GM23338 (cell line): ENCODE measurements around the gene PTPRE. TPM values are rescaled to one million over a fixed set of nuclear protein-coding genes. Genes with fewer than 3 reads are reported as not detected.
A peak's percentile ranks its signal among the peaks of the same experiment; 100 is the strongest.

Experiments
- ATAC-seq: fragments of 200-7000 bp; cut with Tn5 transposase; 3 replicates; pipeline ENCODE4 v1.9.1; 2020
- DNase-seq: peaks from one replicate; pipeline ENCODE4 v3.0.0-alpha.2; 2015; ENCODE audit warnings: low spot score
- H2AFZ ChIP-seq: fragments of 200-600 bp; sonication (generic); 2 replicates; pipeline ENCODE4 v1.8.0; 2016; ENCODE audit warnings: antibody characterized with exemption, mild to moderate bottlenecking, moderate library complexity
- H3F3A ChIP-seq: fragments of 200-600 bp; sonication (generic); replicated peaks from 2 replicates; pipeline ENCODE4 v1.8.0; 2017; ENCODE audit warnings: antibody characterized with exemption, mixed run types, low read depth
- H3K27ac ChIP-seq: fragments of 200-600 bp; sonication (generic); 2 replicates; pipeline ENCODE4 v1.6.1; 2016; ENCODE audit warnings: low read depth
- H3K27me3 ChIP-seq: fragments of 200-600 bp; sonication (generic); 2 replicates; pipeline ENCODE4 v1.8.0; 2016; ENCODE audit warnings: mild to moderate bottlenecking, mixed run types, moderate library complexity; ENCODE audit not compliant: insufficient read depth
- H3K36me3 ChIP-seq: fragments of 200-600 bp; sonication (generic); 2 replicates; pipeline ENCODE4 v1.8.0; 2016; ENCODE audit warnings: mild to moderate bottlenecking; ENCODE audit not compliant: insufficient read depth
- H3K4me1 ChIP-seq: fragments of 200-600 bp; sonication (generic); 2 replicates; pipeline ENCODE4 v1.8.0; 2016; ENCODE audit warnings: mild to moderate bottlenecking, moderate library complexity; ENCODE audit not compliant: insufficient read depth
- H3K4me2 ChIP-seq: fragments of 200-600 bp; sonication (generic); 2 replicates; pipeline ENCODE4 v1.7.1; 2017; ENCODE audit warnings: mixed run types
- H3K4me3 ChIP-seq: fragments of 200-600 bp; sonication (generic); 2 replicates; pipeline ENCODE4 v1.6.1; 2016; ENCODE audit warnings: mixed run types
- H3K79me2 ChIP-seq: fragments of 200-600 bp; sonication (generic); replicated peaks from 2 replicates; pipeline ENCODE4 v1.8.0; 2017; ENCODE audit warnings: mild to moderate bottlenecking; ENCODE audit not compliant: insufficient read depth
- H3K9me2 ChIP-seq: fragments of 200-600 bp; sonication (generic); 2 replicates; pipeline ENCODE4 v1.8.0; 2017; ENCODE audit not compliant: insufficient read depth
- H4K20me1 ChIP-seq: fragments of 200-600 bp; sonication (generic); replicated peaks from 2 replicates; pipeline ENCODE4 v1.8.0; 2017; ENCODE audit warnings: mild to moderate bottlenecking; ENCODE audit not compliant: insufficient read depth
- H3K27ac Mint-ChIP-seq: 2 replicates; pipeline ENCODE4 v1.8.0; 2020; ENCODE audit warnings: inconsistent platforms, mild to moderate bottlenecking, moderate library complexity, mixed read lengths
- H3K27me3 Mint-ChIP-seq: 3 replicates; pipeline ENCODE4 v1.8.0; 2022; ENCODE audit warnings: low read depth, mild to moderate bottlenecking, moderate library complexity, mixed read lengths, inconsistent platforms; ENCODE audit not compliant: insufficient read depth, poor library complexity
- H3K36me3 Mint-ChIP-seq: 3 replicates; pipeline ENCODE4 v1.8.0; 2021; ENCODE audit warnings: low read depth, mild to moderate bottlenecking, inconsistent platforms, moderate library complexity, mixed read lengths
- H3K4me1 Mint-ChIP-seq: 3 replicates; pipeline ENCODE4 v1.8.0; 2020; ENCODE audit warnings: mild to moderate bottlenecking, inconsistent platforms, mixed read lengths
- H3K4me3 Mint-ChIP-seq: 3 replicates; pipeline ENCODE4 v1.8.0; 2021; ENCODE audit warnings: moderate library complexity, mild to moderate bottlenecking, inconsistent platforms, mixed read lengths
- H3K9me3 Mint-ChIP-seq: 3 replicates; pipeline ENCODE4 v1.8.0; 2020; ENCODE audit warnings: moderate library complexity, mild to moderate bottlenecking, inconsistent platforms, mixed read lengths
- CTCF ChIP-seq, 2 experiments: fragments of 200-600 bp in 1 of 2; sonication (generic) in 1 of 2; conservative IDR thresholded peaks; 2 replicates each; pipeline versions ENCODE4 v1.5.1 to v1.6.1; 2016 to 2017; ENCODE audit warnings: antibody characterized with exemption in 2 of 2, low read depth in 2 of 2, mild to moderate bottlenecking in 2 of 2, moderate library complexity in 1 of 2
- EZH2phosphoT487 ChIP-seq: fragments of 200-600 bp; sonication (generic); IDR thresholded peaks from one replicate; pipeline ENCODE4 v1.8.1; 2018; ENCODE audit warnings: antibody characterized with exemption; ENCODE audit not compliant: unreplicated experiment
- JUNB ChIP-seq: IDR thresholded peaks from one replicate; pipeline ENCODE4 v1.6.1; 2016; ENCODE audit warnings: antibody characterized with exemption; ENCODE audit not compliant: unreplicated experiment
- NANOG ChIP-seq: IDR thresholded peaks from 2 replicates; pipeline ENCODE4 v1.6.1; 2016; ENCODE audit warnings: antibody characterized with exemption, borderline replicate concordance
- POLR2AphosphoS5 ChIP-seq: IDR thresholded peaks from 2 replicates; pipeline ENCODE4 v1.6.1; 2016; ENCODE audit warnings: antibody characterized with exemption, low read depth
- ZNF114 ChIP-seq: fragments of 250-450 bp; sonication (Bioruptor Pico); IDR thresholded peaks from 2 replicates; pipeline ENCODE4 v1.5.0; 2020; ENCODE audit warnings: mild to moderate bottlenecking, moderate library complexity
- ZNF462 ChIP-seq: fragments of 250-450 bp; sonication (Bioruptor Pico); IDR thresholded peaks from 2 replicates; pipeline ENCODE4 v1.5.0; 2020; ENCODE audit warnings: mild to moderate bottlenecking, moderate library complexity
- polyA plus RNA-seq: library from polyadenylated mRNA; unstranded; fragments of >200 nt; fragmentation: Nextera tagmentation; extraction: Ambion mirVana; gene quantifications from 2 replicates; pipeline ENCODE4 v1.2.1, GENCODE V29; 2016
- total RNA-seq: library from RNA; depleted of rRNA; stranded (reverse); fragments of >200 nt; shearing (Covaris generic); gene quantifications from 2 replicates; pipeline ENCODE4 v1.2.3, GENCODE V29; 2014

Gene PTPRE
- total and polyA plus RNA-seq, 2 experiments from 2014 or later = 0.34 to 0.42 TPM

GRCh38 chr10:128059266-128059981 lies 152.5 kb downstream of the PTPRE start:
- Histone ChIP-seq H4K20me1 (no peaks in the 10 kb centered on the region), H3K79me2 (no peaks in the 10 kb centered on the region), H3K4me2 (no peak overlapping the region), H3F3A (no peaks in the 10 kb centered on the region), H3K4me1 (peaks cover 15% of the 10 kb centered on the region), H3K27ac (no peak overlapping the region), H2AFZ (no peak overlapping the region), H3K36me3 (no peaks in the 10 kb centered on the region), H3K9me2 (no peaks in the 10 kb centered on the region), H3K27me3 (no peaks in the 10 kb centered on the region), H3K4me3 (no peak overlapping the region)
- Mint-ChIP-seq H3K9me3 (no peaks in the 10 kb centered on the region), H3K36me3 (no peaks in the 10 kb centered on the region), H3K4me1 (peaks cover 25% of the 10 kb centered on the region), H3K4me3 (no peak overlapping the region), H3K27me3 (peaks cover 12% of the 10 kb centered on the region), H3K27ac (0 out of 2 replicates have a peak overlapping the region, but pooled peaks have one; percentile 4)
- ATAC-seq (no peak), DNase-seq (no peak)
- TF ChIP-seq NANOG = no peak

- H3K27me3 ChIP-seq = no peaks in the 10 kb centered on the region
- peaks cover 15% of the 10 kb centered on the region for H3K4me1 ChIP-seq
- H3K4me2 ChIP-seq = no peak overlapping the region
- Mint-ChIP-seq H3K4me1 (peaks cover 28% of the 10 kb centered on the region), H3K4me3 (no peak overlapping the region), H3K9me3 (no peaks in the 10 kb centered on the region), H3K36me3 (no peaks in the 10 kb centered on the region), H3K27me3 (peaks cover 12% of the 10 kb centered on the region), H3K27ac (peak overlapping the region; percentile 4; the same call in 1 of the 2 replicates)
- no peak overlapping the region for H2AFZ ChIP-seq
- no peaks in the 10 kb centered on the region for H3K36me3 ChIP-seq
- no peak overlapping the region for H3K4me3 ChIP-seq
- TF ChIP-seq POLR2AphosphoS5 = no peak
- no peak for TF ChIP-seq EZH2phosphoT487
- no peak for TF ChIP-seq JUNB
- no peak for TF ChIP-seq NANOG
- no peaks in the 10 kb centered on the region for H3K79me2 ChIP-seq
- H4K20me1 ChIP-seq = no peaks in the 10 kb centered on the region
- H3K9me2 ChIP-seq = no peaks in the 10 kb centered on the region
- DNase-seq = no peak
- ATAC-seq = no peak
- no peaks in the 10 kb centered on the region for H3F3A ChIP-seq
- no peak overlapping the region for H3K27ac ChIP-seq
Measured at GRCh38 chr10:128059982-128060293, 153.0 kb downstream of the PTPRE start.

GRCh38 chr10:128060341-128061250 lies 153.7 kb downstream of the PTPRE start:
- Histone ChIP-seq H3K36me3 (no peaks in the 10 kb centered on the region), H3F3A (no peaks in the 10 kb centered on the region), H3K4me3 (no peak overlapping the region), H3K9me2 (no peaks in the 10 kb centered on the region), H3K27ac (no peak overlapping the region), H2AFZ (no peak overlapping the region), H3K79me2 (no peaks in the 10 kb centered on the region), H3K4me1 (peaks cover 15% of the 10 kb centered on the region), H3K4me2 (no peak overlapping the region), H3K27me3 (no peaks in the 10 kb centered on the region), H4K20me1 (no peaks in the 10 kb centered on the region)
- no peaks in the 10 kb centered on the region for H3K36me3 Mint-ChIP-seq
- H3K4me3 Mint-ChIP-seq = no peak overlapping the region
- peak overlapping the region; percentile 4; the same call in 1 of the 2 replicates for H3K27ac Mint-ChIP-seq
- DNase-seq (no peak), ATAC-seq (no peak)
- peaks cover 8% of the 10 kb centered on the region for H3K27me3 Mint-ChIP-seq
- H3K4me1 Mint-ChIP-seq = peaks cover 31% of the 10 kb centered on the region
- H3K9me3 Mint-ChIP-seq = no peaks in the 10 kb centered on the region
- TF ChIP-seq ZNF462 = no peak
- TF ChIP-seq CTCF (conservative IDR thresholded peaks at IDR 0.05; ENCODE audit: low read depth in 2 of 2) = no peak
- no peak for TF ChIP-seq ZNF114 (CRISPR knock-in tag)
